IPS-18c (cell line): Measurements from ENCODE around the gene NSMCE1.
"Not testable (repeated sequence)": the region's sequence is repeated elsewhere in the genome, so short reads cannot be mapped to it uniquely, and the experiment has no call there.

Source experiments
- H3K4me3 ChIP-seq: 2 replicates; pipeline ENCODE4 v1.7.0; 2013; ENCODE audit warnings: low read depth, mild to moderate bottlenecking, low read length, moderate library complexity; ENCODE audit not compliant: insufficient read depth
- H3K9me3 ChIP-seq: one replicate; pipeline ENCODE4 v1.6.1; 2013; ENCODE audit warnings: mild to moderate bottlenecking, low read length, moderate library complexity; ENCODE audit not compliant: control insufficient read depth, insufficient read depth

NSMCE1 gene

DNA sequence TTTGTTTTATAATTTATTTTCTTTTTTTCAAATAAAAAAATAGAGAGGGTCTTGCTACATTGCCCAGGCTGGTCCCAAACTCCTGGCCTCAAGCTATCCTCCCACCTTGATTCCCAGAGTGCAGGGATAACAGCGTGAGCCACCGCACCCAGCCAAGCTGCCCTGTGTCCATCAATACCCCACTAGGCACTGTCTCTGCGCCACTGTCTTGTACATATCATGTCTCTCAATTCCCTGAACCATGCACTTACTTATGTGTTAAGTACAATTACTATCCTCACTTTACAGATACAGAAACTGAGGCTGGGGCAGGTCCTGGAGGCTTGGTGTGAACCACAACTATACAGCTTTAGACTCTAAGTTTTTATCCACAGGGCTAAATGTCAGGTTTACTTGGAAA, 11.7 kb downstream of the NSMCE1 start:
- Histone ChIP-seq H3K9me3 (no peaks in the 10 kb centered on the region), H3K4me3 (no peak overlapping the region)

DNA sequence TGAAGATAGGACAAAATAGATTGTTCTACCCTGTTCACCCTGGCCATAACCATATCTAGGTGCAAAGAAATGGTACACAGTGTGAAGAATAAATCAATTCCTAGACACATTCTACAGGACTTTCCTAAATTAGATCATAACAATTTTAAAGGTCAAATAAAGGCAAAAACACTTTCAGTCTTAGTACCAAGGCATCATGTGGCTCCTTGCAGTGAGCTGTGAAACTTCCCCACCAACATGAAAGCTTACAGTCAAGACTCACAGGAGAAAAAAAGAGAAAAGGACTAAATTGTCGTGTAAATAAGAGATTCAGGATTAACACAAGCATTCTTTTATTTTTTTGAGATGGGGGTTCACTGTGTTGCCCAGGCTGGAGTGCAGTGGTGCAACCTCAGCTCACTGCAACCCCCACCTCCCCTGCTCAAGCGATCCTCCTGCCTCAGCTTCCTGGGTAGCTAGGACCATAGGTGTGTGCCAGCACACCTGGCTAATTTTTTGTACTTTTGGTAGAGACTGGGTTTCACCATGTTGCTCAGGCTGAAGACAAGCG, 14.2 kb downstream of the NSMCE1 start:
- H3K9me3 ChIP-seq, result no peaks in the 10 kb centered on the region
- H3K4me3 ChIP-seq, result no peak overlapping the region

DNA sequence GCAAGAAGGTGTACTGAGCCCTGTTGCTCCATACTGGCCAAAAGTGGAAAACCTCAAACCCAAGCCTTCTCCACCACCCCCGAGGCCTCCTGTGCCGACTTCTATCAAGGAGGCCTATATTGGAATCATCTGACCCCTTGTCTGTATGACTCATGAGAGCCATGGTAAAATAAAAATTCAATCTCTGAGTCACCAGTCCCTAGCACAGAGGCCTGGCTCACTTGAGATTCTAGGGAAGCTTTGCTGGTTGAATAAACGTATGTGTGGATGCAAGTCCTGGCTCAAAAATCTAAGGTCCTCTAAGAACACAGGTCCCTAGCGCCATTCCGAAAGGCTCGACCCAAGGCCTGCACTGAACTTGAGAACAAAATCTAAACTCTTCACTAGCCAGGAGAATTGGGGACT, 15.0 kb downstream of the NSMCE1 start:
- Histone ChIP-seq H3K9me3 (no peaks in the 10 kb centered on the region), H3K4me3 (no peak overlapping the region)

DNA sequence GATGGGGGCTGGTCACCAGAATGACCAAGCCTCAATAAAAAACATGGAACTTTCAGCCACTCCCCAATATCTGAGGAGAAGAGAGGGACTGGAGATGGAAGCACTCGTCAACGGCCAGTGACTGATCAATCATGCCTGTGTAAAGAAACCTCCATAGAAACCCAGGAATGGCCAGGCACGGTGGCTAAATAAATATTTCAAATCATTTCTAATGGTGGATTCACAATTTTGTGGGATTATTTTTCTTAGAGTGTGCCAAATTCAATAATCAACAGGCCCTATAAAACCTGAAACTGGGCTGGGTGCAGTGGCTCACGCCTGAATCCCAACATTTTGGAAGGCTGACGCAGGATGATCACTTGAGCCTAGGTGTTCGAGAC, 16.4 kb downstream of the NSMCE1 start:
- no peaks in the 10 kb centered on the region for H3K9me3 ChIP-seq
- H3K4me3 ChIP-seq, result no peak overlapping the region

DNA sequence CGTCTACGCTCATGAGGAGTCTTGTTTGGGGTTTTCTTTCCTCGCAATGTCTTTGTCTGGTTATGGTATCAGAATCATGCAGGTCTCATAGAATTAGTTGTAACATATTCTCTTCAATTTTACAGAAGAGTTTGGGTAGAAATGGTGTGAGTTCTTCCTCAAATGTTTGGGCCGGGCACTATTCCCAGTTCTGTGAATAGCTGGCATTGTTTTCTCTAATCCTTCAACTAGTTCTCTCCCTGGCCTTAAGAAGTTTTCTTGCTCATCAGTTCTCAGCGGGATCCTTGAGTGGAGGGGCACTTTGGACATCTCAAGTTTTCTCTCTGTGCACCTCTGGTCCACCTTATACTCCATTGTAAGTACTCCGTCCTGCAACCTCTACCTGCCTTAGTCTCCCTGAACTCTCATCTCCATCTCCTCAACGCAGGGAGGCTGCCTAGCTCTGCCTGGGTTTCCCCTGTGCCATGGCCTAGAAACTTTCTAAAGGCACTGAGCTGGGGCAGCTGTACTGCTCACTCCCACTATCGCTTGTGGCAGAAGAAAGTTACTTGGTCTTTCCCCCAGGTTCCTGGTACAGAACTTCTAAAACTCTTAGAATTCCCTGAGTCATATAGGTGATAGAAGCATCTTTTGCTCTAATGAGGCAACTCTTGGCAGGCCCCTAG, 16.9 kb downstream of the NSMCE1 start:
- Histone ChIP-seq H3K9me3 (no peaks in the 10 kb centered on the region), H3K4me3 (no peak overlapping the region)

DNA sequence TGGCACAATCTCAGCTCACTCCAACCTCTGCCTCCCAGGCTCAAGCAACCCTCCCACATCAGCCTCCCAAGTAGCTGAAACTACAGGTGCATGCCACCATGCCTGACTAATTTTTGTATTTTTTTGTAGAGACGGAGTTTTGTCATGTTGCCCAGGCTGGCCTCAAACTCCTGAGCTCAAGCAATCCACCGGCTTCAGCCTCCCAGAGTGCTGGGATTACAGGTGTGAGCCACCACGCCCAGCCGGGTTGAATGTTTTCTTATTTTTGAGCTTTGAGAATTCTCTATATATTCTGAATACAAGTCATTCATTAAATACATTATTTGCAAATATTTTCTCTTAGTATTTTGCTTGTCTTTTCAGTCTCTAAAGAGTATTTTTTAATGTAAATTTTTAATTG, 19.7 kb downstream of the NSMCE1 start:
- not testable (repeated sequence) for H3K9me3 ChIP-seq, H3K4me3 ChIP-seq

DNA sequence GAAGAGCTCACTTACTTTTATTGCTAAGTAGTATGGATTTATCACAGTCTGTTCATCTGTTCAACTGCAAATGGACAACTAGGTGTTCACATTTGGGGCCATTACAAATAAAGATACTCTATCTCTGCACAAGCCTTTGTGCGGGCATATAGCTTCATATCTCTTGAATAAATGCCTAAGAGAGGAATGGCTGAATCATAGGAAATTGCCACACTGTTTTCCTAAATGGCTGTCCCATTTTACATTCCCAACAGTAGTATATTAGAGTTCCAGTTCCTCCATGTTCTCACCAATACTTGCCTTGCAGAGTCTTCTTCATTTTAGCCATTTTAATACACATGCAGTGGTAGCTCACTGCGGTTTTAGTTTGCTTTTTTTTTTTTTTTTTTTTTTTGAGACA, 20.5 kb downstream of the NSMCE1 start:
- no peaks in the 10 kb centered on the region for H3K9me3 ChIP-seq
- H3K4me3 ChIP-seq, result no peak overlapping the region

DNA sequence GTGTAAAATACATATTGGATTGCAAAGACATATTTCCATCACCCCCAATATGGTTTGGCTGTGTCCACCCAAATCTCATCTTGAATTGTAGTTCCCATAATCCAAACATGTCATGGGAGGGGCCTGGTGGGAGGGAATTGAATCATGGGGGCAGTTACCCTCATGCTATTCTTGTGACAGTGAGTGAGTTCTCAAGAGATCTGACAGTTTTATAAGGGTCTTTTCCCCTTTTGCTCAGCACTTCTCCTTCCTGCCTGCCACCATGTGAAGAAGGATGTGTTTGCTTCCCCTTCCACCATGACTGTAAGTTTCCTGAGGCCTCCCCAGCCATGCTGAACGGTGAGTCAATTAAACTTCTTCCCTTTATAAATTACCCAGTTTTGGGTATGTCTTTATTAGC, 21.5 kb downstream of the NSMCE1 start:
- H3K4me3 ChIP-seq, H3K9me3 ChIP-seq: not testable (repeated sequence)

DNA sequence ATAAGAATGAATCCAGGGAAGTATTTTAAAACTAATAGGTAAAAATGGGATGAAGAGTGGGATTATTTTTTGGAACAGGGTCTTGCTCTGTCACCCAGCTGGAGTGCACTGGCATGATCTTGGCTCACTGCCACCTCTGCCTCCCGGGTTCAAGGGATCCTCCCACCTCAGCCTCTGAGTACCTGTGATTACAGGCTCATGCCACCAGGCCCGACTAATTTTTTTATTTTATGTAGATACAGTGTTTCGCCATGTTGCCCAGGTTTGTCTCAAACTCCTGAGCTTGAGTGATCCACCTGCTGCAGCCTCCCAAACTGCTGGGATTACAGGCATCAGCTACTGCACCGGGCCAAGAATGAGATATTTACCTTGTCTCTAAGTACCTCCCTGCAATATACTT, 22.1 kb downstream of the NSMCE1 start:
- no peak overlapping the region for H3K4me3 ChIP-seq
- H3K9me3 ChIP-seq, result no peaks in the 10 kb centered on the region

DNA sequence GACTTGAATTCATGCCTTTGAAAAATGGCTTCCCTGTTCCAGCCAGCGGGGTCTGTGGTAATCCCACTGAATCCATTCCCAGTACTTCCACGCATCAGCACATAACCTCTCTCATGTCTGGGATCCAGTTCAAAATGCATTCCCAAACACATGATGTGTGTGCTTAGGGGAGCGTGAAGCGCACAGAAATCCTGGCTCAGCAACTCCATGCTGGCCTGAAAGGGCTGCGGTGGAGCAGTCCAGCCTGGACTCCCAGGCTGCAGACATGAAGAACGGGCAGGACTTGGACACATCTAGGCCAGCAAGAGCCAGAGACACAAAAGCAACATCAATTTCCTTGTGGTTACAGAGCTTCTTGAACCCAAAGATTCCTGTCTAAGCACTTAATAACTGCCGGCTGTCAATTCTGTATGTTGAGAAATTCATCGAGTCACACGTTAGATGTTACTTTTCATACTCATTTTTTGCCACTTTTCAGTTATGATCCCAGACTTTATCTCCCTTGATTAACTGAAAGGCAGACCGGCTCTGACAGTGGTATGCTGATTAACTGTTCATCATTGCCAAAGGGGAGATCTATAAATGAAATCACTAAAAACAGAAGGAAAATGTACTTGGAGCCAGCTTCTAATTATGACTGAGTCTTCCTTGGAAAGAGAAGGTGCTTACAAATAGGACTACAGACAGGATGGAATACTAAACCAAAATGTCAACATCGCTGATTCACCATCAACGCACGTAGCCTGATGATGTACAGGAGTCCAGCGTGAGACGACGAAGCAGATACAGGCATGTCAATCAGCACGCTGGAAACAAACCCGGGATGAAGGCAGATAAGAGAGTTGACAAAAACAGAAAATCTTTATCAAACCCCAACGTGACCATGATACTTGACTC, 23.0 kb downstream of the NSMCE1 start:
- no peaks in the 10 kb centered on the region for H3K9me3 ChIP-seq

DNA sequence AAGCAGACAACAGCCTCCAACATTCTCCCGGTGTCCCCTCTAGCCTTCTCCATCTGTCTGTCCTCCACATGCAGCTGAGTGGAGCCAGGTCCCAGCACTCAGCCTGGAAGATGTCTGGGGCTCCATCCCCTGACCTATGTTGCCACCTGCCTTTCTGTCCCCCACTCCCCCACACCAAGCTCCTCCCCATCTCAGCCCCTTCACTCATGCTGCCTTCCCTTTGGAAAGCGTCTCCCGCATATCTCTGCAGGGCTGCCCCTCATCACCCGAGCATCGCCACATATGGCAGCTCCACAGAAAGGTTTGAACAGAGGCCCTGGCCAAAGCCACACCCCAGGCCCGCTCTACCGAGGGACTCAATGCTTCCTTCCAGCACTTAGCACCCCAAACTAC, 24.2 kb downstream of the NSMCE1 start:
- Histone ChIP-seq H3K4me3 (no peak overlapping the region), H3K9me3 (no peaks in the 10 kb centered on the region)

More for the DNA sequence above, 23.0 kb downstream of the NSMCE1 start:
- no peak overlapping the region for H3K4me3 ChIP-seq

DNA sequence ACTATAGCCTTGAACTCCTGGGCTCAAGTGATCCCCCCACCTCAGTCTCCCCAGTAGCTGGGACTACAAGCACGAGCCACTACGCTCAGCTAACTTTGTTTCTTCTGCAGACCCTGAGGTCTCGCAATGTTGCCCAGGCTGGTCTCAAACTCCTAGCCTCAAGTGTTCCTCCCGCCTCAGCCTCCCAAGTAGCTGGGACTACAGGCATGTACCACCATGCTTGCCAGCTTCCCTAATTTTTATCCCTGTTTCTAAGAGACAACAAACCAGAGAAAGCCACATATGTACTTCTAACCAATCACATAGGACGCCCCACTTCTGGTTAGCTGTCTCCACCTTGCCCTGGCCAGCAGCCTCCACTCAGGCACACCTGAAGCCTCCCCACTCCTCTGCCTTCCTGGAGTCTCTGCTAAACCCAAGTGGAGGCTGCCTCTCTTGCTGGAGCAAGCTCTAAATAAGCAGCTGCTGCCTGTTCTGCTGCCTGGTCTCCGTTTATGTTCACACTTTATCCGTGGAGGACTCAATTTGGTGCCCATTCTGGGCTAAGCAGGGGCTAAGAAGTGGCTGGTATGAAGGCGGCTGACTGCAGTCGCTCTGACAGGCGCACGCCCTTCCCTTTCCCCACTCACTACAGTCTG, 24.7 kb downstream of the NSMCE1 start:
- H3K4me3 ChIP-seq, result no peak overlapping the region
- H3K9me3 ChIP-seq, result no peaks in the 10 kb centered on the region

DNA sequence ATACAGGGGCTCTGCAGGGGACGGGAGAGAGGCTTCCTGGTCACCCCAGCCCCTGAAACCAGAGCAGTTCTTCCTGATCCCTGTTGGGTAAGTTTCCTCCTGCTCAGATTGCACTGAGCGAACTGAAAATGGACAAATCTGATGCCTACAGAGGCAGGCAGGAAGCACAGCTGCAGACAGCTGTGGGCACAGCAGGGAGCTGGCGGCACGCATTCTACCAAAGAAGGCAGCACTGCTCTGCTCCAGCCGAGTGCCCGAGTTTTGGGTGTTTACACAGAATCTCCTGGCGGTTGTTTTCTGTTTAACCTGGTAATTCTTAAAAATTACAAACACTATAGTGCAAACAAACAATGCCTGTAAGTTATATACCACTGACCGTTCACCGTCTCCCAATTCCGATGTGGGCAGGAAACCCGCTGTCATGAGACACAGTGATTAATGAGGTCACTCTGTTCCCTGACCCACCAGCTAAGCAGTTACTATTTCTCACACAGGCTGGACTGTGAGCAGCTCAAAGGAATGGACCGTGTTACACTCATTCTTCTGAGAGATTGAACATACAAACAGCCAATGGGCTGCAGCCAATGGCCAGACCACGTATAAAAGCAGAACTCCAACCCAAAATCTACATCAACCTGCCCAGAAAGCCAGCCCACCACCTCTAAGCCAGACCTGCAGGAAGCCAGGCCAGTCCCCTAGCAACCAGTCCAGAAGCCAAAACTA, 25.5 kb downstream of the NSMCE1 start:
- H3K9me3 ChIP-seq, result no peaks in the 10 kb centered on the region
- no peak overlapping the region for H3K4me3 ChIP-seq

DNA sequence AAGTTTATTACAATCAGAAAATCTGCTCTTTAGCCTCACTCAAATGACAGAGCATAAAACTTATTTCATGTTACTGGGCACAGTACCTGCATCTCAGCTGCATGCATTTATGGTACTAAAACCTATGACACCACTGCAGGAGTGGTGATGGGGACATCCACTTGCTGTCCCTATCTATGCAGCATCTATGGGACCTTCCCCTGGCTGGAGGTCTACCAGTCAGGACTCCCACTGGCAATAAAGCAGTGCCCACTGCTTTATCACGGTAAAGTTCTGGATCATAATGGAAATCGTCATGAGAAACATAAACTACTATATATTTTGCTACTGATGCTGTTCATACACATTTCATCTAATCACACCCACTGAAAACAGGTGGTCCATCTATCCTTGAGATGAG, 26.2 kb downstream of the NSMCE1 start:
- Histone ChIP-seq H3K9me3 (no peaks in the 10 kb centered on the region), H3K4me3 (no peak overlapping the region)

DNA sequence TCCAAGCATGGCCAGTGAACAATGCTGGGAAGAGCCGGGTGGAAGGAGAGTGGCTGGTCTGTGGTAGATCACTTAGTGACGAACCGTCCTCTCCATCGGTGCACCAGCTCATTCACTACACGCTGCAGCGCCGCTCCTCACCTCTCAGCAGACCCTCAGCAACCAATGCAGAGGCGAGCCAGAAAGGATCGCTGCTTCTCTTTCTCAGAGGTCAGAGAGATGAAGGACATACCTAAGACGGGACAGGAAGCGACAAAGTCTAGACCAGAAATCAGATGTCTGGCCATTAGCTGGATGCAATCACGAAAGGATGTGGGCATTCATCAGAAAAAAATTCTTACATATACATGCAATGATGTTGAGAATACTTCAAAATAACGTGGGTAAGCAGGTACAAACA, 26.9 kb downstream of the NSMCE1 start:
- no peaks in the 10 kb centered on the region for H3K9me3 ChIP-seq
- no peak overlapping the region for H3K4me3 ChIP-seq

DNA sequence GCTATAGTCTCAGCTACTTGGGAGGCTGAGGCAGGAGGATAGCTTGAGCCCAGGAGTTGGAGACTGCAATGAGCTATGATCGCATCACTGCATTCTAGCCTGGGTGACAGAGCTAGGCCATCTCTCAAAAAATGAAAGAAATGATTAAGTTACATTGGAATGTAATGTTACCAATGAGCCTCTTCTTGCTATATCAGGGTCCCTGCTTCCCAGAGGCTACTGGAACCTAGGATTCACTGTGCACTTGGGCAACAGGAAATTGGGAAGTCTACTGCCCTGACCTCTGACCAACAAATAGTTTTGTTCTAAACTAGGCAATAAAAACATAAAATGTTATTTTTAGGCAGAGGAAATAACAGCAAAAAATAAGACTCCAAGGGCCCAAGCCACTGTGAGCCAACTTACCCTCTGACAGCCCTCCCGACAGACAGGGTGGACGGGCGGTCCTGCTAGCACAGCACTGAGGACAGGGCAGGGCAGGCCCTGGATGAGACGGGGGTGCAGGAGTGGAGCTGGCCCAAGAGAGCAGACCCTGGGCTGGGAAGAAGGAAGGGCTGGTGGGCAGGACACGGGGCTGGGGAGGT, 27.5 kb downstream of the NSMCE1 start:
- Histone ChIP-seq H3K4me3 (no peak overlapping the region), H3K9me3 (no peaks in the 10 kb centered on the region)
